Karpas-422 (cell line): ENCODE results near the gene GNL1. TPM values are rescaled to one million over a fixed set of nuclear protein-coding genes. Genes with fewer than 3 reads are reported as not detected.
"Not testable (repeated sequence)": the region's sequence is repeated elsewhere in the genome, so short reads cannot be mapped to it uniquely, and the experiment has no call there.

ENCODE experiments used
- DNase-seq: peaks from one replicate; pipeline ENCODE4 v3.0.0-alpha.2; 2015
- H2AFZ ChIP-seq: fragments of 200-600 bp; sonication (generic); 2 replicates; pipeline ENCODE4 v1.6.1; 2014; ENCODE audit warnings: antibody characterized with exemption, low read length, mixed read lengths
- H3K27ac ChIP-seq: fragments of 200-600 bp; sonication (generic); 2 replicates; pipeline ENCODE4 v1.5.1; 2014; ENCODE audit warnings: mild to moderate bottlenecking, low read length, moderate library complexity
- H3K27me3 ChIP-seq: fragments of 200-600 bp; sonication (generic); 2 replicates; pipeline ENCODE4 v1.6.1; 2014; ENCODE audit warnings: low read length, mixed read lengths
- H3K36me3 ChIP-seq: fragments of 200-600 bp; sonication (generic); 2 replicates; pipeline ENCODE4 v1.6.1; 2014; ENCODE audit warnings: low read length, mixed read lengths; ENCODE audit not compliant: insufficient read depth
- H3K4me1 ChIP-seq: fragments of 200-600 bp; sonication (generic); 2 replicates; pipeline ENCODE4 v1.6.1; 2014; ENCODE audit warnings: mild to moderate bottlenecking, low read length, mixed read lengths
- H3K4me2 ChIP-seq: fragments of 200-600 bp; sonication (generic); 2 replicates; pipeline ENCODE4 v1.6.1; 2014; ENCODE audit warnings: low read length, low read depth, mild to moderate bottlenecking; ENCODE audit not compliant: poor library complexity, severe bottlenecking
- H3K4me3 ChIP-seq: fragments of 200-600 bp; sonication (generic); 2 replicates; pipeline ENCODE4 v1.5.1; 2014; ENCODE audit warnings: mild to moderate bottlenecking, antibody characterized with exemption, low read length, mixed read lengths
- H3K79me2 ChIP-seq: fragments of 200-600 bp; sonication (generic); 2 replicates; pipeline ENCODE4 v1.6.1; 2014; ENCODE audit warnings: mild to moderate bottlenecking, low read length, mixed read lengths
- H3K9ac ChIP-seq: fragments of 200-600 bp; sonication (generic); 2 replicates; pipeline ENCODE4 v1.6.0; 2014; ENCODE audit warnings: low read length
- H3K9me2 ChIP-seq: fragments of 200-600 bp; sonication (generic), shearing (Covaris generic); replicated peaks from 2 replicates; pipeline ENCODE4 v1.6.0; 2014; ENCODE audit warnings: mild to moderate bottlenecking, low read length, moderate library complexity; ENCODE audit not compliant: insufficient read depth
- H3K9me3 ChIP-seq: fragments of 300-700, 200-600 bp; sonication (generic); 2 replicates; pipeline ENCODE4 v1.6.1; 2014; ENCODE audit warnings: low read length, mixed read lengths
- H4K20me1 ChIP-seq: fragments of 200-600 bp; sonication (generic); 2 replicates; pipeline ENCODE4 v1.6.1; 2014; ENCODE audit warnings: mild to moderate bottlenecking, antibody characterized with exemption, low read length, low read depth; ENCODE audit not compliant: insufficient read depth
- total RNA-seq: library from RNA; depleted of rRNA; stranded (reverse); fragments of >200 nt; shearing (Covaris generic); gene quantifications from 2 replicates; pipeline ENCODE4 v1.2.3, GENCODE V29; 2014; ENCODE audit warnings: low replicate concordance

The GNL1 gene
- total RNA-seq, 1 experiment from 2014 or later = 48.6 TPM

- H3K27me3 ChIP-seq = no peaks in the 10 kb centered on the region
- H3K9ac ChIP-seq = no peak overlapping the region
- DNase-seq = no peak
- no peak overlapping the region for H3K4me2 ChIP-seq
- H3K9me2 ChIP-seq = no peaks in the 10 kb centered on the region
- H4K20me1 ChIP-seq = no peaks in the 10 kb centered on the region
- no peaks in the 10 kb centered on the region for H3K9me3 ChIP-seq
- H3K4me1 ChIP-seq = no peaks in the 10 kb centered on the region
- no peak overlapping the region for H2AFZ ChIP-seq
- H3K79me2 ChIP-seq = no peaks in the 10 kb centered on the region
- H3K4me3 ChIP-seq = no peak overlapping the region
- H3K36me3 ChIP-seq = no peaks in the 10 kb centered on the region
- H3K27ac ChIP-seq = no peak overlapping the region
Measured at GRCh38 chr6:30533460-30534294, 22.6 kb downstream of the GNL1 start.

- no peaks in the 10 kb centered on the region for H3K36me3 ChIP-seq
- no peak overlapping the region for H3K27ac ChIP-seq
- DNase-seq = no peak
- H4K20me1 ChIP-seq = no peaks in the 10 kb centered on the region
- H3K4me2 ChIP-seq = no peak overlapping the region
- no peak overlapping the region for H2AFZ ChIP-seq
- H3K9me2 ChIP-seq = no peaks in the 10 kb centered on the region
- no peaks in the 10 kb centered on the region for H3K79me2 ChIP-seq
- no peak overlapping the region for H3K9ac ChIP-seq
- no peaks in the 10 kb centered on the region for H3K27me3 ChIP-seq
- H3K9me3 ChIP-seq = no peaks in the 10 kb centered on the region
- no peak overlapping the region for H3K4me3 ChIP-seq
- H3K4me1 ChIP-seq = peaks cover 8% of the 10 kb centered on the region
Measured at GRCh38 chr6:30530014-30530413, 26.3 kb downstream of the GNL1 start.

- not testable (repeated sequence) for H2AFZ ChIP-seq, H4K20me1 ChIP-seq, H3K4me3 ChIP-seq, H3K9ac ChIP-seq, H3K36me3 ChIP-seq, H3K4me2 ChIP-seq, DNase-seq, H3K27me3 ChIP-seq, H3K9me2 ChIP-seq, H3K9me3 ChIP-seq, H3K4me1 ChIP-seq, H3K79me2 ChIP-seq, H3K27ac ChIP-seq
Measured at GRCh38 chr6:30529349-30529875, 26.9 kb downstream of the GNL1 start.

GRCh38 chr6:30526444-30526843 lies 29.8 kb downstream of the GNL1 start:
- H3K4me2 ChIP-seq, H3K36me3 ChIP-seq, H3K4me1 ChIP-seq, DNase-seq, H3K9me3 ChIP-seq, H2AFZ ChIP-seq, H3K9ac ChIP-seq, H3K27me3 ChIP-seq, H3K9me2 ChIP-seq, H3K27ac ChIP-seq, H3K4me3 ChIP-seq, H4K20me1 ChIP-seq, H3K79me2 ChIP-seq: not testable (repeated sequence)

- H4K20me1 ChIP-seq, H3K4me2 ChIP-seq, H3K36me3 ChIP-seq, H2AFZ ChIP-seq, H3K27ac ChIP-seq, H3K27me3 ChIP-seq, H3K9ac ChIP-seq, H3K4me3 ChIP-seq, H3K4me1 ChIP-seq, DNase-seq, H3K9me2 ChIP-seq, H3K9me3 ChIP-seq, H3K79me2 ChIP-seq: not testable (repeated sequence)
Measured at GRCh38 chr6:30521952-30522351, 34.3 kb downstream of the GNL1 start.

- H3K4me1 ChIP-seq, DNase-seq, H2AFZ ChIP-seq, H4K20me1 ChIP-seq, H3K9me3 ChIP-seq, H3K27me3 ChIP-seq, H3K4me3 ChIP-seq, H3K79me2 ChIP-seq, H3K4me2 ChIP-seq, H3K9ac ChIP-seq, H3K36me3 ChIP-seq, H3K9me2 ChIP-seq, H3K27ac ChIP-seq: not testable (repeated sequence)
Measured at GRCh38 chr6:30521082-30521481, 35.2 kb downstream of the GNL1 start.

- Histone ChIP-seq H3K9me2 (no peaks in the 10 kb centered on the region), H3K4me1 (peaks cover 8% of the 10 kb centered on the region), H3K9ac (no peak overlapping the region), H3K27me3 (no peaks in the 10 kb centered on the region), H4K20me1 (no peaks in the 10 kb centered on the region), H3K9me3 (no peaks in the 10 kb centered on the region), H2AFZ (no peak overlapping the region), H3K79me2 (no peaks in the 10 kb centered on the region), H3K36me3 (no peaks in the 10 kb centered on the region), H3K4me2 (no peak overlapping the region), H3K4me3 (no peak overlapping the region), H3K27ac (no peak overlapping the region)
- DNase-seq = no peak
Measured at GRCh38 chr6:30520522-30520921, 35.8 kb downstream of the GNL1 start.

GRCh38 chr6:30518505-30519145 lies 37.7 kb downstream of the GNL1 start:
- H3K4me2 ChIP-seq, H2AFZ ChIP-seq, H3K4me1 ChIP-seq, H3K36me3 ChIP-seq, H3K4me3 ChIP-seq, H3K27ac ChIP-seq, H3K9me2 ChIP-seq, DNase-seq, H3K9me3 ChIP-seq, H3K9ac ChIP-seq, H3K27me3 ChIP-seq, H4K20me1 ChIP-seq, H3K79me2 ChIP-seq: not testable (repeated sequence)
